Stimulated activated naive CD4-positive, alpha-beta T cell treated with Interleukin-2 at 50 U/mL for 16 hours (primary cell): ENCODE measurements around the gene MTPN.

ENCODE experiments used
- DNase-seq: peaks from one replicate; lab custom pipeline; 2025; lab: John Stamatoyannopoulos, UW

MTPN gene

DNA sequence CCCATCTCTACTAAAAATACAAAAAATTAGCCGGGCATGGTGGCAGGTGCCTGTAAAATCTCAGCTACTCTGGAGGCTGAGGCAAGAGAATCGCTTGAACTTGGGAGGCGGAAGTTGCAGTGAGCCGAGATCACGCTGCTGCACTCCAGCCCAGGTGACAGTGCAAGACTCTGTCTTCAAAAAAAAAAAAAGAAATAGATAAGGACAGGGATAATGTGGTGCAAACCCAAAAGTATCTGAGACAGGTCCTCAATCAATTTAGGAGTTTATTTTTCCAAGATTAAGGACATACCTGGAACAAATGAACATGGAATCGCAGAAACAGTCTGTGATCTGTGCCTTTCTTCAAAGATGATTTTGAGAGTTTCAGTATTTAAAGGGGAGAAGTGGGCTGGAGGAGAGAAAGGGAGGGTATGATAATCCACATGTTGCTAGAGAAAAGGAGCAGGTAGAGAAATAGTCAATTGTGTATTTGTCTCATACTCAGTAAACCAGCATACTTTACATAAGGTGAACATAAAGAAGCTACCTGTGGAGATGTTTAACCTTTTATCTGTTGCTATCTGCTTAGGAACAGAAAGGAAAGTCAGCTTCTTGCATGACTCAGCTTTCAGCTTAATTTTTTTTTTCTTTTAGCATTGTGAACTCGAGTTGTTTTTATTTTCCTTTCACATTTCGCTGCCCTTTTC lies 4.9 kb upstream of the MTPN start:
- no peak for DNase-seq

GRCh38 chr7:135980665-135981180 lies 3.6 kb upstream of the MTPN start:
- DNase-seq, result peak; percentile 57

- no peak for DNase-seq
Observed at GRCh38 chr7:135980012-135980551, 2.9 kb upstream of the MTPN start.

GRCh38 chr7:135979471-135980011 lies 2.4 kb upstream of the MTPN start:
- no peak for DNase-seq

DNA sequence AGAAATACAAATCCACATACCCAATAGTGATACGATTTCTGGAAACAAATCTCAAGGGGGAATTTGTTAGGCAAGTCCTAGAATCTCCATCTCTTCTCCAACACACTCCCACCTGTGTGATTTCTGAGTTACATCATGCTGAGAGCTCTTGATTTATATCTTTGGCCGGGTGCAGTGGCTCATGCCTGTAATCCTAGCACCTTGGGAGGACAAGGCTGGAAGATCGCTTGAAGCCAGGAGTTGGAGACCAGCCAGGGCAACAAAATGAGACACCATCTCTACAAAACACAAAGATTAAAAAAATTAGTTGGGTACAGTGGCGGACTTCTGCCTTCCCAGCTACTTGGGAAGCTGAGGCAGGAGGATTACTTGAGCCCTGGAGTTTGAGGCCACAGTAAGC lies 1.5 kb upstream of the MTPN start:
- no peak for DNase-seq

GRCh38 chr7:135977742-135978066 lies 545 bp upstream of the MTPN start:
- no peak for DNase-seq

- peak; percentile 53 for DNase-seq
Observed at GRCh38 chr7:135976312-135977006, 700 bp downstream of the MTPN start.

DNA sequence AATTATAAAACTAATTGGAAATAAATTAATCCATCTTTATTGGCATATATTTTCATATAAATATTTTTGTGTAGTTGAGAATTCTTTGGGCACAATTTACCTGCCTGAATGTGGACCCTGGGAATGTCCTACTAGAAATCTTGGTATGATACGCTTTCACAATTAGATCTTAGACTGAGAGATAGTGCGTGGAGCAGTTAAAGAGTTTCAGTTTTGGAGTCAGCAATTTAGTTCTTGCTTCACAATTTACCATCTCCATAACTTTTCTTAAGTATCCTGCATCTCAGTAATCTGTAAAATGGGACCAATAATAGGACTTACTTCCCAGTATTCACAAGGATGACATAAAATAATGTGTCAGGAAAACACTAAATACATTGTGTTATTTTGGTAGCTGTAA lies 2.0 kb downstream of the MTPN start:
- no peak for DNase-seq

- DNase-seq, result no peak
Observed at GRCh38 chr7:135974667-135975066, 2.5 kb downstream of the MTPN start.

GRCh38 chr7:135971366-135971725 lies 5.8 kb downstream of the MTPN start:
- no peak for DNase-seq

- no peak for DNase-seq
Observed at GRCh38 chr7:135970682-135971365, 6.3 kb downstream of the MTPN start.

GRCh38 chr7:135970045-135970444 lies 7.1 kb downstream of the MTPN start:
- no peak for DNase-seq

DNA sequence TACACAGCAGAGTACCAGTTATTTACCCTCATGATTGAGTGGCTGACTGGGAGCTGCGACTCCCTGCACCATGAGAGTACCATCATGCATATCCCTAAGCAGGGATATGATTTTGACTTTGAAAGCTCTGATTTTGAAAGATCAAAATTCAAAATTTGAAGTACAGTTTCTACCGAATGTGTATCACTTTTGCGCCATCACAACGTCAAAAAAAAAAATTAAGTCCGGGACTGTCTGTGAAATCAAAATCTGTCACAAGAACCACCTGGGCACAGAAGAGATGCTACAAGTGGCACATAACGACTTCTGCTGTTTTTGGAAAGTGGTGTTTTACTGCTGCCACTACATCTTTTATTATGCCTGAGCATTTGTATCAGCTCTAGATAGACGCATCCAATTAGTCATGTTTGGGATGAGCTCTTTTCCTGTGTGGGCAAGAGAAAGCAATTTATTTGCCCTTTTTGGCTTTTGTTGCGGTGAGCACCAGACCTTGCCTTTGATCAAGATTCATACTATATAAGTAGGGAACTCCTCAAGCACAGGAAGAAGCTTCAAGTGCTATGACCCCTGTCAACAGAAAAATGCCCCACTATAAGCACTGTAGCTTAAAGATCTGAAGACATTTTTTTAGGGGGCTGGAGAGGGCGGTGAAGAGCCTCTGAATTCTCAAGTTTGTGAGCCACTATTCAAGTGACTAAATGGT lies 10.7 kb downstream of the MTPN start:
- no peak for DNase-seq

DNA sequence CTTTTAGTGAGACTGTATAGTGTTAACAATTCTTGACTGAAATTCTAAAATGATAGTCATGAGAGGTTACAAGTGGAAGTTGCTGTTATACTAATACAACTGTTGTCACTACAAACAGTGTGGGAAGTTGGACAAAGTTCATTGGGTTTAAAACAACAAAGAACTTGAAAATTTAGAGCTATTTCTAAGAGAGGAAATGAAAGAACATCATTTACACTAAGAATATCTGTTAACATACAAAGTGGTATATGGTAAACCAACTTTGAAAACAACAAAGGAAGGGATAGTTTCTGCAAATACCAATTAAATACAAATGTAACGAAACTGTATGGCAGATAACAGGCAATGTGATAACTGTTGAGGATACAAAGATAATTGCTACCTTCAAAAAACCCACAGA lies 11.6 kb downstream of the MTPN start:
- no peak for DNase-seq

DNA sequence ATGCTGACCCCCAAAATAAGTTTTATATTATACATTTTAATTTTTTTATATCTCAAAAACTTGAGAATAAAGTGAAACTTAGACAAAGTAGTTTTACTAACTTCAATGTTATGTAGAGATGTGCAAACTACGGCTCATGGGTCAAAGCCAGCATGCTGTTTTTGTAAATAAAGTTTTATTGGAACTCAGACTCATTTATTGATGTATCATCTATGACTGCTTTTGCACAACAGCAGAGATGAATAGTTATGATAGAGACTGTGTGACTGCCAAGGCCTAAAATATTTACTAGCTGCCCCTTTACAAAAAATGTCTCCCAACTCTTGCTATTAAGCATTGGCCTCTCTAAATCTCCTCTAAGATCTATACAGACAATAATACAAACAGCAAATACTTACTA lies 12.4 kb downstream of the MTPN start:
- DNase-seq, result no peak

- no peak for DNase-seq
Observed at GRCh38 chr7:135964274-135964673, 12.9 kb downstream of the MTPN start.

DNA sequence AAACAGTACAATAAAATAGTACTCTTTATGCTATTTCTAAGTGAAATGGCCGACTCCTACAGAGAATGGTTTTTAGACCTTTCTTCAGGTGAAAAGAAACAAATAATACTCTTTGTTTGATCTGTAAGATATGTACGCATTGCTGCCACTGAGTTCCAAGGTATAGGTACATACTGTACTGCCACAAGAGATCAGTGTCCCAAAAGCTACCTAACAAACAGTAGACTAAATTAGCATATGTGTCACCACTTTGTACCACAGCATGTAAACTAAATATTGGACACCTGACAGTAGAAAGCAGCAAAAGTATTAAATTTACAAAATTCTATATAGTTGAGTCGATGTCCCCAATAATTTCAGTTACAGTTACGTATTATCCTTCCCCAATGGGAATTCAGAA lies 14.4 kb downstream of the MTPN start:
- DNase-seq, result no peak

GRCh38 chr7:135960709-135961451 lies 16.3 kb downstream of the MTPN start:
- no peak for DNase-seq

DNA sequence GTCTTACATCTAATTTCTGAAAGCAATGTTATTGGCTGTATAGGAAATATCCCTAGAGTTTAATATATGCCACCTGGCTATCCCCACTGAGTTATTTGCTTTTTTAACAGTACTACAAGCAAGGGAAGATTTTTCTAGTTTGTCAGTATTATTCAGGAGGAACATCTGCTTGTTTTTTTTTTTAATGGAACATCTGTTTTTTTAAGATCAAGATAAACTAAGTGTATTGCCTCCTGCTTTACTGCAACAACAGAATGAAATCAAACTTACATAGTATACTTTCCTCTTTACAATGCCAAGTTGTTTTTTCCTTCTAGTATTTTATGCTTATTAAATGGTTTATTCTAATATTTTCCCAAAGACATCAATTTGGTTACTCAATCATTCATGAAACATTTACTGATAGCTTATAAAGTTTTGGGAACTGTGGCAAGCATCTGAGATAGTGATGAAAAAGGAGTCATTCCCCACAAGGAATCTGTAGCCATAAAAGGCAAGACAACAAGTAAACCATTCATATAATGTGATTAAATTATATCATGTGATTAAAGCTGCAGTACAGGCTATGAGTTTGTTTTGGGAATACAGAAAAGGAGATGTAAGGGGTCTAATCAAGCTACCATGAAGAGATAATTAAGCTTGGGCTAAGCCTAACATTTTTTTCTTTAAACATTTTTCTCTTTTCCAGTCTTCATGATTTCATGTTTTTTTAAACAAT lies 17.4 kb downstream of the MTPN start:
- DNase-seq, result no peak

DNA sequence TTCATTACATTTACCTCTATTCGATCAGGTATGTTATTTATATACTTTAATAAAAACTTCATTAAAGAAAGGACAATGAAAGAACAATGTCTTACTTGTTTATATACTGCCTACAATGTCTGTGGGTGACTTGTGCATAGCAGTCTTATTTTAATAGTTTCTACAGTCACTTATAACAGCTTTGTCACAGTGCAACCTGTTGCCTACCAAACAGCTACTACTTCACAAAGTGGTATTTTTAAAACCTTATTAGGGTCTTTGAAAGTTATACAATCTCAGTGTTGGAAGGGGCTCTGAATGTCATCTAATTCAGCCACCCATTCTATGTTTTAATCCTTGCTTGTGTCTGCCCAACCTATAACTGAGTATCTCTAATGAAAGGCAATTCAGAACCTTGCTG lies 19.0 kb downstream of the MTPN start:
- no peak for DNase-seq

GRCh38 chr7:135957627-135958026 lies 19.5 kb downstream of the MTPN start:
- DNase-seq, result no peak
